AG20443 (cell line): ENCODE results near the gene TMEM109.

Source experiments
- DNase-seq: peaks from one replicate; pipeline ENCODE4 v3.0.0; 2012; ENCODE audit warnings: low spot score, mixed read lengths

TMEM109 gene

DNA sequence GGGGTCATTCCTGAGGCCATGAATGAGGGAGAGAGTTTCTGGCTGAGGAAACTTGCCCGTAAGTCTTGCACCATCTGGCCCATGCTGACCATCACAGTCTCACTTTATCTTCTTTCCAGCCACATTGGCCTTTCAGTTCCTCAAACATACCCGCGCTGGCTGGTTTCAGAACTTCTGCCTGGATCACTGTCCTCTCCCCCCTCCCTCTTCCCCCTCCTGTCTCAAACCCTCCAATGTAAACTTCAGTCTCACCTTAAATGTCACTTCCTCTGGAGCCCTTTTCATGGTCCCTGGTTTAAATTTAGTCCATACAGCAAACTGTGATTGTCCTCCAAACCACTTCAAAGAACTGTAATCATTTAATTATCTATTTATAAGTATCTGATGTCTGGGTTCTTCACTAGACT, 3.7 kb upstream of the TMEM109 start:
- no peak for DNase-seq

GRCh38 chr11:60910711-60911380, 3.1 kb upstream of the TMEM109 start:
- no peak for DNase-seq

GRCh38 chr11:60912223-60912850, 1.6 kb upstream of the TMEM109 start:
- no peak for DNase-seq

DNA sequence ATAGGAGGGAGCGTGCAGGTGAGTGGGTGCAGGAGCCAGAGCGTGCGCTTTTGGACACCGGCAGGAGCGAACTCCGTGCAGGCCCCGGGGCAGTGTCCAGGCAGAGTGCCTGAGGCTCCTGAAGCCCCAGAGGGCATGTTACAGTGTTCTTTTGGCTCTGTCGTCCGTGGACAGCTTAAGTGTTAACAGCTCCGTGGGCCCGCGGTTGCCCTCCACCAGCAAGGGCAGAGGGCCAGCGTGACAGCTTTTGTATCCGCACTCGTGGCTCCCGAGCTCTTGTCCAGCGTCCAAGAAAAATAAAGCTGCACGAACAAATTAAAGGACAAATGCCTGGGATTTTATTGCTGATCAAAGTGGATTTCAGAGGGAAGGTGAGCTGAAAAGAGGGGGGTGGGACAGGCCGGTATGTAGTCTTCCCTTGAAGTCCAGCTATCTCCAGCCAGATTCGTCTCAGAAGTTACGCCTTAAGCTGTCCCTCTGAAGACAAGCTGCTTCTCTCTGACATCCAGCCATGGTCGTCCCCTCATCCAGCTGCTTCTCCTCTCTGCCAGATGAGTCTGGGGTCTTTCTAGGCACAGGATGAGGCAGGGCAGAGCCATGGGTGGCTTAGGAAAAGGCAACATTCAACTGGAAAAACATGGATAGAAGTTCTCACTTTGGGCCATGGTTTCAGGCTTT, 968 bp upstream of the TMEM109 start:
- DNase-seq, result no peak

- peak; percentile 59 for DNase-seq
Observed at GRCh38 chr11:60914633-60915247, 782 bp downstream of the TMEM109 start.

- DNase-seq, result peak; percentile 86
Observed at GRCh38 chr11:60915248-60915914, 1.4 kb downstream of the TMEM109 start.

DNA sequence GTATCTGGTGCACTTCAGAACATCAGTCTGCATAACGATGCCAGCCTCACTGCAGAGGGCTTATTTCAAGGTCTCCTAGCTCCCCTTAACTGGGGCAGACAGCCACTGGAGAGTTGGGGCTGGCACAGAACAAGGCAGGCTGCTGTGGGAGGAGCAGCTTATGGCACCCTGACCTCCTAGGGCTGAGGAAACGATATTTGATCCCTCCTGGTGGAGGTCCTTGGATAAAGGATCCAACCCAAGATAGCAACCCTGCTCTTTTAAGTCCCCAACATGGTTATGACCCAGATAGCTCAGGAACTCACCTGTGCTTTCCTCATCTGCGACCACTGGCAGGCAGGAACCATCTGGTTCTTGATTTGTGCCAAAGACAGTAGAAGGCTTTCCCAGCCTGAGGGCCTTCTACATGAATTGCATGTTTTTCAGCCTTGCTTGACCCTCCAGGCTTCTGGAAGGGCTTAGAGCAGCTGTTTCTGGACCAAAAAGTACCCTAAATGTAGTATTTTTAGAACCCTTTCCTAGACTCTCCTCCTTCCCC, 2.8 kb downstream of the TMEM109 start:
- no peak for DNase-seq

DNA sequence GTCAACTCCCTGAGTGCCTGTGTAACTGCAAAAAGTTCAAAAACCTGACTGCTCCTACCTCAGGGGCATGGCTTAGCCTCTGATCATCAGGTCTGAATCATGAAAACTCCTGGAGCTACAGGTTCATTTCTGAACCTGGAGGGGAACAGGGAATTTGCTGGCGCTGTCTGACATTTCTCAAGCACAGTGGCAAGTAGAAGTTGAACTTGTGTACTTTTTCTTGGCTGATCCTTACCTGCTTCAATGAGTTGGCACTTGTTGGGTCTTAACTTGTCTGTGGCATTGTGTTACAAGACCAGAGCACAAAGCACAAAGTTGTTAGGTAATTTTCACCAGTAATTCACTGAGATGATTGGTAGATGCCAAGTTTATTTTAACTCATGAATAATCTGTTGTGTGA, 3.3 kb downstream of the TMEM109 start:
- DNase-seq, result no peak

DNA sequence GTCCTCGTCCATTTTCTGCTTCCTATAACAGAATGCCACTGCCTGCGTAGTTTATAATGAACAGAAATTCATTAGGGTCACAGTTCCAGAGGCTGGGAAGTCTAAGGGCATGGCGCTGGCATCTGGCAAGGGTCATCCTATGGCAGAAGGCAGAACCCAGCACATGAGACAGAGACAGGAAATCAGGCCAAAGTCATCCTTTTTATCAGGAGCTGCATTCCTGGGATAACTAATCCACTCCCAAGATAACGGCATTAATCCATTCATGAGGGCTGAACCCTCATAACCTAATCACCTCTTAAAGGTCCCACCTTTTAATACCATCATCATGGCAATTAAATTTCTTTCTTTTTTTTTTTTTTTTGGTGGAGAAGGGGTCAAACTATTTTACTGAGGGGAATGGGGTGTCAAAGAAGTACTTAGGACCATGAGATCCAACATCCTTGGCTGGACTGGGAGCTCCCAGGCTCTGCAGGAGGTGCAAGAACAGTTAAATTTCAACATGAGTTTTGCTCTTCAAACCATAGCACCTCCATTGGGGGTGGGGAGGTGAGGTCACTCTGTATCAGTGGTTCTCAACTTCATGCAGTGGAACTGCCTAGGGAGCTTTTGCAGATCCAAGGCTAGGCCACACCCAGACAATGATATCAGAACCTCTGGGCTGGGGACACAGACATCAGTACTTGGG, 4.4 kb downstream of the TMEM109 start:
- no peak for DNase-seq

DNA sequence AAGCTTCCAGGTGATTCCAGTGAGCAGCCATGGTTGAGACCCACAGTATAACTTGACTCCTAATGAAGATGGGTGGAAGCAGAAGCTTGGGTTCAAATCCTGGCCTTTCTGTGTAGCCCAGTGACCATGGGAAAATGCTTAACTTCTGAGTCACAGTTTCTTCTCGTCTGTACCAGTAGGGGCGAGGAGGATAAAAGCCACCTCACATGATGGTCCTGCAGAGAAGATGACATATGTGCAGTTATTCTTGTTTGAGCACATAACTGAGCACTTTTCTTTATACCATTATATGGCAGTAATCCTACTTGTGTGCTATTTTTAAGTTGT, 4.9 kb downstream of the TMEM109 start:
- no peak for DNase-seq

- DNase-seq, result no peak
Observed at GRCh38 chr11:60919320-60919719, 5.4 kb downstream of the TMEM109 start.

- DNase-seq, result no peak
Observed at GRCh38 chr11:60919956-60920355, 6.0 kb downstream of the TMEM109 start.

GRCh38 chr11:60921259-60921658, 7.3 kb downstream of the TMEM109 start:
- DNase-seq, result no peak

DNA sequence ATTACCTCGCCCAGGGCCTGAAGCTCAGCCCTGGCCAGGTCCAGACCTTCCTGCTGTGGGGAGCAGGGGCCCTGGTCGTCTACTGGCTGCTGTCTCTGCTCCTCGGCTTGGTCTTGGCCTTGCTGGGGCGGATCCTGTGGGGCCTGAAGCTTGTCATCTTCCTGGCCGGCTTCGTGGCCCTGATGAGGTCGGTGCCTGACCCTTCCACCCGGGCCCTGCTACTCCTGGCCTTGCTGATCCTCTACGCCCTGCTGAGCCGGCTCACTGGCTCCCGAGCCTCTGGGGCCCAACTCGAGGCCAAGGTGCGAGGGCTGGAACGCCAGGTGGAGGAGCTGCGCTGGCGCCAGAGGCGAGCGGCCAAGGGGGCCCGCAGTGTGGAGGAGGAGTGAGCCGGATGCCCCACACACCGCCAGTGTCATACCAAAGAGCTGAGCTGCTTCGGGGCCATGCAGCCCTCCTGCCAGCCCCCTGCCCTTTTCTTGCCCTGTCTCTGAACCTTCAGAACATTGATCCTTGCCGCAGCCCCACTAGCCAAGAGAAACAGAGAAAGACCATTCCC, 7.9 kb downstream of the TMEM109 start:
- DNase-seq, result no peak

DNA sequence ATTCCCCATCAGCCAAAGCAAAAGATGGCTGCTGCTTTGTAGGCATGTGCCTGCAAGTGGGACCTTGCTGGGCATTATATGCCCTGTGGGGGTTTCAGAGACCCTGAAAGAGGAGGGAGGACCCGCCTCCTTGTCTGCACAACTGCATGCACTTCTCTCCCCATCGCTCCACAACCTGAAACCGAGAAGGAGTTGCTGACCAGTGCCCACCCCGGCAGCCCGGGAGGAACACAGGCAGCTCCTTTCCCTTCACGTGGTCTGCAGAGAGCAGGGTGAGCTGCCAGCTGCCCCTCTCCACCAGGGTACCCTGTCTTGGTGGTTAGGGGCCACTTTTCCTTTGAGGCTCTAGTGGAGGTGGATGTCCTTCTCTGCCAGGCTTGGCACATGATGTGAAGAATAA, 8.9 kb downstream of the TMEM109 start:
- DNase-seq, result no peak

DNA sequence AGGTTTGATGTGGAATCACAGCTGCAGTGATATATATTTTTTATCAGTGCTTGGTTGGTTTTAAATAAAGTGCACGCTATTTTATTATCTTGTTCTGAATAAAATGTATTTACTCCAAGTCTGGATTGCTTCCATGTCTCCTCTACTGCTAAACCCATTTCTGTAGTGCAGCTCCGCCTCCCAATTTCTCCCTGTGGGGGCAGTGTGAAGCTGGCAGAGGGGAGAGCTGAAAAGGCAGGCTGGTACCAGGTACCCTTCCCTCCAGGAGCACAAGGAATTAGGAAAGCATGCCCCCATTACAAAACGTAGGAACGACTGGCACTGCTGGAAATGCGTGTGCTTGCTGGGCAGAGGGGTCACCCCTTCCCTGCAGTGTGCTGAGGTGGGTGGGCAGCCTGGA, 9.4 kb downstream of the TMEM109 start:
- DNase-seq, result no peak

- no peak for DNase-seq
Observed at GRCh38 chr11:60923800-60924109, 9.8 kb downstream of the TMEM109 start.

- peak; percentile 94 for DNase-seq
Observed at GRCh38 chr11:60924110-60924905, 10.3 kb downstream of the TMEM109 start, which contains the start of gene TMEM132A. TSS of gene TMEM132A (plus strand) at chr11:60924460. CDS start at chr11:60924634, 174 bp downstream.

GRCh38 chr11:60924906-60925853, 11.2 kb downstream of the TMEM109 start:
- no peak for DNase-seq
